GM23338 (cell line): ENCODE measurements around the gene TPGS2. TPM values are rescaled to one million over a fixed set of nuclear protein-coding genes. Genes with fewer than 3 reads are reported as not detected.

ENCODE experiments used
- ATAC-seq: fragments of 200-7000 bp; cut with Tn5 transposase; 3 replicates; pipeline ENCODE4 v1.9.1; 2020
- DNase-seq: peaks from one replicate; pipeline ENCODE4 v3.0.0-alpha.2; 2015; ENCODE audit warnings: low spot score
- H2AFZ ChIP-seq: fragments of 200-600 bp; sonication (generic); 2 replicates; pipeline ENCODE4 v1.8.0; 2016; ENCODE audit warnings: antibody characterized with exemption, mild to moderate bottlenecking, moderate library complexity
- H3F3A ChIP-seq: fragments of 200-600 bp; sonication (generic); replicated peaks from 2 replicates; pipeline ENCODE4 v1.8.0; 2017; ENCODE audit warnings: antibody characterized with exemption, mixed run types, low read depth
- H3K27ac ChIP-seq: fragments of 200-600 bp; sonication (generic); 2 replicates; pipeline ENCODE4 v1.6.1; 2016; ENCODE audit warnings: low read depth
- H3K27me3 ChIP-seq: fragments of 200-600 bp; sonication (generic); 2 replicates; pipeline ENCODE4 v1.8.0; 2016; ENCODE audit warnings: mild to moderate bottlenecking, mixed run types, moderate library complexity; ENCODE audit not compliant: insufficient read depth
- H3K36me3 ChIP-seq: fragments of 200-600 bp; sonication (generic); 2 replicates; pipeline ENCODE4 v1.8.0; 2016; ENCODE audit warnings: mild to moderate bottlenecking; ENCODE audit not compliant: insufficient read depth
- H3K4me1 ChIP-seq: fragments of 200-600 bp; sonication (generic); 2 replicates; pipeline ENCODE4 v1.8.0; 2016; ENCODE audit warnings: mild to moderate bottlenecking, moderate library complexity; ENCODE audit not compliant: insufficient read depth
- H3K4me2 ChIP-seq: fragments of 200-600 bp; sonication (generic); 2 replicates; pipeline ENCODE4 v1.7.1; 2017; ENCODE audit warnings: mixed run types
- H3K4me3 ChIP-seq: fragments of 200-600 bp; sonication (generic); 2 replicates; pipeline ENCODE4 v1.6.1; 2016; ENCODE audit warnings: mixed run types
- H3K79me2 ChIP-seq: fragments of 200-600 bp; sonication (generic); replicated peaks from 2 replicates; pipeline ENCODE4 v1.8.0; 2017; ENCODE audit warnings: mild to moderate bottlenecking; ENCODE audit not compliant: insufficient read depth
- H3K9me2 ChIP-seq: fragments of 200-600 bp; sonication (generic); 2 replicates; pipeline ENCODE4 v1.8.0; 2017; ENCODE audit not compliant: insufficient read depth
- H4K20me1 ChIP-seq: fragments of 200-600 bp; sonication (generic); replicated peaks from 2 replicates; pipeline ENCODE4 v1.8.0; 2017; ENCODE audit warnings: mild to moderate bottlenecking; ENCODE audit not compliant: insufficient read depth
- H3K27ac Mint-ChIP-seq: 2 replicates; pipeline ENCODE4 v1.8.0; 2020; ENCODE audit warnings: inconsistent platforms, mild to moderate bottlenecking, moderate library complexity, mixed read lengths
- H3K27me3 Mint-ChIP-seq: 3 replicates; pipeline ENCODE4 v1.8.0; 2022; ENCODE audit warnings: low read depth, mild to moderate bottlenecking, moderate library complexity, mixed read lengths, inconsistent platforms; ENCODE audit not compliant: insufficient read depth, poor library complexity
- H3K36me3 Mint-ChIP-seq: 3 replicates; pipeline ENCODE4 v1.8.0; 2021; ENCODE audit warnings: low read depth, mild to moderate bottlenecking, inconsistent platforms, moderate library complexity, mixed read lengths
- H3K4me1 Mint-ChIP-seq: 3 replicates; pipeline ENCODE4 v1.8.0; 2020; ENCODE audit warnings: mild to moderate bottlenecking, inconsistent platforms, mixed read lengths
- H3K4me3 Mint-ChIP-seq: 3 replicates; pipeline ENCODE4 v1.8.0; 2021; ENCODE audit warnings: moderate library complexity, mild to moderate bottlenecking, inconsistent platforms, mixed read lengths
- H3K9me3 Mint-ChIP-seq: 3 replicates; pipeline ENCODE4 v1.8.0; 2020; ENCODE audit warnings: moderate library complexity, mild to moderate bottlenecking, inconsistent platforms, mixed read lengths
- CREB1 ChIP-seq: fragments of 250-450 bp; sonication (Bioruptor Pico); IDR thresholded peaks from 2 replicates; pipeline ENCODE4 v1.5.0; 2020; ENCODE audit warnings: low read depth, mild to moderate bottlenecking, moderate library complexity
- CTCF ChIP-seq, 2 experiments: fragments of 200-600 bp in 1 of 2; sonication (generic) in 1 of 2; conservative IDR thresholded peaks; 2 replicates each; pipeline versions ENCODE4 v1.5.1 to v1.6.1; 2016 to 2017; ENCODE audit warnings: antibody characterized with exemption in 2 of 2, low read depth in 2 of 2, mild to moderate bottlenecking in 2 of 2, moderate library complexity in 1 of 2
- EZH2 ChIP-seq: fragments of 200-600 bp; sonication (generic); IDR thresholded peaks from one replicate; pipeline ENCODE4 v1.8.0; 2017; ENCODE audit warnings: antibody characterized with exemption, mild to moderate bottlenecking, low read depth; ENCODE audit not compliant: unreplicated experiment
- EZH2phosphoT487 ChIP-seq: fragments of 200-600 bp; sonication (generic); IDR thresholded peaks from one replicate; pipeline ENCODE4 v1.8.1; 2018; ENCODE audit warnings: antibody characterized with exemption; ENCODE audit not compliant: unreplicated experiment
- JUNB ChIP-seq: IDR thresholded peaks from one replicate; pipeline ENCODE4 v1.6.1; 2016; ENCODE audit warnings: antibody characterized with exemption; ENCODE audit not compliant: unreplicated experiment
- NANOG ChIP-seq: IDR thresholded peaks from 2 replicates; pipeline ENCODE4 v1.6.1; 2016; ENCODE audit warnings: antibody characterized with exemption, borderline replicate concordance
- POLR2AphosphoS5 ChIP-seq: IDR thresholded peaks from 2 replicates; pipeline ENCODE4 v1.6.1; 2016; ENCODE audit warnings: antibody characterized with exemption, low read depth
- REST ChIP-seq: IDR thresholded peaks from one replicate; pipeline ENCODE4 v1.6.1; 2018; ENCODE audit warnings: antibody characterized with exemption; ENCODE audit not compliant: unreplicated experiment
- STAT1 ChIP-seq: IDR thresholded peaks from one replicate; pipeline ENCODE4 v1.6.1; 2016; ENCODE audit warnings: antibody characterized with exemption; ENCODE audit not compliant: unreplicated experiment
- ZNF114 ChIP-seq: fragments of 250-450 bp; sonication (Bioruptor Pico); IDR thresholded peaks from 2 replicates; pipeline ENCODE4 v1.5.0; 2020; ENCODE audit warnings: mild to moderate bottlenecking, moderate library complexity
- ZNF331 ChIP-seq: fragments of 250-450 bp; sonication (Bioruptor Pico); IDR thresholded peaks from 2 replicates; pipeline ENCODE4 v1.5.0; 2020; ENCODE audit warnings: low read depth, mild to moderate bottlenecking, moderate library complexity
- polyA plus RNA-seq: library from polyadenylated mRNA; unstranded; fragments of >200 nt; fragmentation: Nextera tagmentation; extraction: Ambion mirVana; gene quantifications from 2 replicates; pipeline ENCODE4 v1.2.1, GENCODE V29; 2016
- total RNA-seq: library from RNA; depleted of rRNA; stranded (reverse); fragments of >200 nt; shearing (Covaris generic); gene quantifications from 2 replicates; pipeline ENCODE4 v1.2.3, GENCODE V29; 2014
- TF ChIP-seq, protein P1 (sequence below): fragments of 250-450 bp; sonication (Bioruptor Pico); IDR thresholded peaks from 2 replicates; pipeline ENCODE4 v1.5.0; 2020; ENCODE audit warnings: mild to moderate bottlenecking, moderate library complexity
- TF ChIP-seq, protein P2 (sequence below): IDR thresholded peaks from 2 replicates; pipeline ENCODE4 v1.6.1; 2016; ENCODE audit warnings: antibody characterized with exemption

TPGS2 gene
- total and polyA plus RNA-seq, 2 experiments from 2014 or later, result 136 to 167 TPM

GRCh38 chr18:36811430-36811829 lies 17.4 kb downstream of the TPGS2 start:
- ATAC-seq, result no peak

More at GRCh38 chr18:36811430-36811829, 17.4 kb downstream of the TPGS2 start:
- H3K4me1 Mint-ChIP-seq, result no peaks in the 10 kb centered on the region; the same call in 2 of the 3 replicates
- no peak overlapping the region for H3K27ac Mint-ChIP-seq
- Histone ChIP-seq H3K27me3 (no peaks in the 10 kb centered on the region), H3K4me3 (no peak overlapping the region), H3K79me2 (no peaks in the 10 kb centered on the region), H2AFZ (no peak overlapping the region), H3K36me3 (peaks cover 8% of the 10 kb centered on the region; the same call in 1 of the 2 replicates), H3K4me1 (no peaks in the 10 kb centered on the region), H4K20me1 (peaks cover 20% of the 10 kb centered on the region), H3K9me2 (no peaks in the 10 kb centered on the region), H3K27ac (no peak overlapping the region), H3K4me2 (no peak overlapping the region), H3F3A (no peaks in the 10 kb centered on the region)
- H3K36me3 Mint-ChIP-seq, result peaks cover 36% of the 10 kb centered on the region
- TF ChIP-seq, protein P1, sequence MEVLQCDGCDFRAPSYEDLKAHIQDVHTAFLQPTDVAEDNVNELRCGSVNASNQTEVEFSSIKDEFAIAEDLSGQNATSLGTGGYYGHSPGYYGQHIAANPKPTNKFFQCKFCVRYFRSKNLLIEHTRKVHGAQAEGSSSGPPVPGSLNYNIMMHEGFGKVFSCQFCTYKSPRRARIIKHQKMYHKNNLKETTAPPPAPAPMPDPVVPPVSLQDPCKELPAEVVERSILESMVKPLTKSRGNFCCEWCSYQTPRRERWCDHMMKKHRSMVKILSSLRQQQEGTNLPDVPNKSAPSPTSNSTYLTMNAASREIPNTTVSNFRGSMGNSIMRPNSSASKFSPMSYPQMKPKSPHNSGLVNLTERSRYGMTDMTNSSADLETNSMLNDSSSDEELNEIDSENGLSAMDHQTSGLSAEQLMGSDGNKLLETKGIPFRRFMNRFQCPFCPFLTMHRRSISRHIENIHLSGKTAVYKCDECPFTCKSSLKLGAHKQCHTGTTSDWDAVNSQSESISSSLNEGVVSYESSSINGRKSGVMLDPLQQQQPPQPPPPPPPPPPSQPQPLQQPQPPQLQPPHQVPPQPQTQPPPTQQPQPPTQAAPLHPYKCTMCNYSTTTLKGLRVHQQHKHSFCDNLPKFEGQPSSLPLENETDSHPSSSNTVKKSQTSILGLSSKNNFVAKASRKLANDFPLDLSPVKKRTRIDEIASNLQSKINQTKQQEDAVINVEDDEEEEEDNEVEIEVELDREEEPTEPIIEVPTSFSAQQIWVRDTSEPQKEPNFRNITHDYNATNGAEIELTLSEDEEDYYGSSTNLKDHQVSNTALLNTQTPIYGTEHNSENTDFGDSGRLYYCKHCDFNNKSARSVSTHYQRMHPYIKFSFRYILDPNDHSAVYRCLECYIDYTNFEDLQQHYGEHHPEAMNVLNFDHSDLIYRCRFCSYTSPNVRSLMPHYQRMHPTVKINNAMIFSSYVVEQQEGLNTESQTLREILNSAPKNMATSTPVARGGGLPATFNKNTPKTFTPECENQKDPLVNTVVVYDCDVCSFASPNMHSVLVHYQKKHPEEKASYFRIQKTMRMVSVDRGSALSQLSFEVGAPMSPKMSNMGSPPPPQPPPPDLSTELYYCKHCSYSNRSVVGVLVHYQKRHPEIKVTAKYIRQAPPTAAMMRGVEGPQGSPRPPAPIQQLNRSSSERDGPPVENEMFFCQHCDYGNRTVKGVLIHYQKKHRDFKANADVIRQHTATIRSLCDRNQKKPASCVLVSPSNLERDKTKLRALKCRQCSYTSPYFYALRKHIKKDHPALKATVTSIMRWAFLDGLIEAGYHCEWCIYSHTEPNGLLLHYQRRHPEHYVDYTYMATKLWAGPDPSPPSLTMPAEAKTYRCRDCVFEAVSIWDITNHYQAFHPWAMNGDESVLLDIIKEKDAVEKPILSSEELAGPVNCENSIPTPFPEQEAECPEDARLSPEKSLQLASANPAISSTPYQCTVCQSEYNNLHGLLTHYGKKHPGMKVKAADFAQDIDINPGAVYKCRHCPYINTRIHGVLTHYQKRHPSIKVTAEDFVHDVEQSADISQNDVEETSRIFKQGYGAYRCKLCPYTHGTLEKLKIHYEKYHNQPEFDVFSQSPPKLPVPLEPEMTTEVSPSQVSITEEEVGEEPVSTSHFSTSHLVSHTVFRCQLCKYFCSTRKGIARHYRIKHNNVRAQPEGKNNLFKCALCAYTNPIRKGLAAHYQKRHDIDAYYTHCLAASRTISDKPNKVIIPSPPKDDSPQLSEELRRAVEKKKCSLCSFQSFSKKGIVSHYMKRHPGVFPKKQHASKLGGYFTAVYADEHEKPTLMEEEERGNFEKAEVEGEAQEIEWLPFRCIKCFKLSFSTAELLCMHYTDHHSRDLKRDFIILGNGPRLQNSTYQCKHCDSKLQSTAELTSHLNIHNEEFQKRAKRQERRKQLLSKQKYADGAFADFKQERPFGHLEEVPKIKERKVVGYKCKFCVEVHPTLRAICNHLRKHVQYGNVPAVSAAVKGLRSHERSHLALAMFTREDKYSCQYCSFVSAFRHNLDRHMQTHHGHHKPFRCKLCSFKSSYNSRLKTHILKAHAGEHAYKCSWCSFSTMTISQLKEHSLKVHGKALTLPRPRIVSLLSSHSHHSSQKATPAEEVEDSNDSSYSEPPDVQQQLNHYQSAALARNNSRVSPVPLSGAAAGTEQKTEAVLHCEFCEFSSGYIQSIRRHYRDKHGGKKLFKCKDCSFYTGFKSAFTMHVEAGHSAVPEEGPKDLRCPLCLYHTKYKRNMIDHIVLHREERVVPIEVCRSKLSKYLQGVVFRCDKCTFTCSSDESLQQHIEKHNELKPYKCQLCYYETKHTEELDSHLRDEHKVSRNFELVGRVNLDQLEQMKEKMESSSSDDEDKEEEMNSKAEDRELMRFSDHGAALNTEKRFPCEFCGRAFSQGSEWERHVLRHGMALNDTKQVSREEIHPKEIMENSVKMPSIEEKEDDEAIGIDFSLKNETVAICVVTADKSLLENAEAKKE (CRISPR knock-in tag), result no peak
- TF ChIP-seq CREB1 (CRISPR knock-in tag) (no peak), ZNF114 (CRISPR knock-in tag) (no peak), CTCF (conservative IDR thresholded peaks at IDR 0.05; ENCODE audit: low read depth in 2 of 2) (no peak), ZNF331 (no peak), EZH2 (no peak), REST (no peak), EZH2phosphoT487 (no peak), NANOG (no peak), STAT1 (no peak), POLR2AphosphoS5 (no peak), JUNB (no peak)
- TF ChIP-seq, protein P2, sequence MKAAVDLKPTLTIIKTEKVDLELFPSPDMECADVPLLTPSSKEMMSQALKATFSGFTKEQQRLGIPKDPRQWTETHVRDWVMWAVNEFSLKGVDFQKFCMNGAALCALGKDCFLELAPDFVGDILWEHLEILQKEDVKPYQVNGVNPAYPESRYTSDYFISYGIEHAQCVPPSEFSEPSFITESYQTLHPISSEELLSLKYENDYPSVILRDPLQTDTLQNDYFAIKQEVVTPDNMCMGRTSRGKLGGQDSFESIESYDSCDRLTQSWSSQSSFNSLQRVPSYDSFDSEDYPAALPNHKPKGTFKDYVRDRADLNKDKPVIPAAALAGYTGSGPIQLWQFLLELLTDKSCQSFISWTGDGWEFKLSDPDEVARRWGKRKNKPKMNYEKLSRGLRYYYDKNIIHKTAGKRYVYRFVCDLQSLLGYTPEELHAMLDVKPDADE, result no peak
- no peak overlapping the region for H3K4me3 Mint-ChIP-seq
- no peaks in the 10 kb centered on the region for H3K9me3 Mint-ChIP-seq
- no peak for DNase-seq
- H3K27me3 Mint-ChIP-seq, result peaks cover 1% of the 10 kb centered on the region
